Measurements from ENCODE around the gene LRRTM3. TPM values are rescaled to one million over a fixed set of nuclear protein-coding genes. Genes with fewer than 3 reads are reported as not detected.

Gene LRRTM3
- total RNA-seq, 1 donor from 2014 or later = not detected

DNA sequence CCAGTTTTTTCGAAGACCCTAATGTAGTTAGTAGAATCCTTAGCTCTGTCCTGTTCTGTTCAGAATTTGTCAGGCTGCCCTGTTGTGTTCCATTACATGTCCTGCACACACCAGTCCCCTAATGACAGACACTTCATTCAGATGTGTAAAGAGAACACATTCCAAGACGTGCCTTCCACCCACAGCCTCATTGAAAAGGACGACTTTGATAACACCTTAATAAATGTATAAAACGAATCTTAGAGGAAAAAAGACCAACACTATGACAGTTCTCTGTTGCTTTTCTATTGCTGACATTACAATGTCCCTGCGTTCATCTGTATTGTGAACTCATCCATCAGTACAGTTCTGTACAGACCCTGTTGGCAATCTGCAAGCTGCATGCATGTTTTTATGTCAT, 3.5 kb downstream of the LRRTM3 start:
- H3K4me1 Mint-ChIP-seq (ENCODE audit: low read depth, unreplicated experiment) = peaks cover 12% of the 10 kb centered on the region
- TF ChIP-seq, protein P1, sequence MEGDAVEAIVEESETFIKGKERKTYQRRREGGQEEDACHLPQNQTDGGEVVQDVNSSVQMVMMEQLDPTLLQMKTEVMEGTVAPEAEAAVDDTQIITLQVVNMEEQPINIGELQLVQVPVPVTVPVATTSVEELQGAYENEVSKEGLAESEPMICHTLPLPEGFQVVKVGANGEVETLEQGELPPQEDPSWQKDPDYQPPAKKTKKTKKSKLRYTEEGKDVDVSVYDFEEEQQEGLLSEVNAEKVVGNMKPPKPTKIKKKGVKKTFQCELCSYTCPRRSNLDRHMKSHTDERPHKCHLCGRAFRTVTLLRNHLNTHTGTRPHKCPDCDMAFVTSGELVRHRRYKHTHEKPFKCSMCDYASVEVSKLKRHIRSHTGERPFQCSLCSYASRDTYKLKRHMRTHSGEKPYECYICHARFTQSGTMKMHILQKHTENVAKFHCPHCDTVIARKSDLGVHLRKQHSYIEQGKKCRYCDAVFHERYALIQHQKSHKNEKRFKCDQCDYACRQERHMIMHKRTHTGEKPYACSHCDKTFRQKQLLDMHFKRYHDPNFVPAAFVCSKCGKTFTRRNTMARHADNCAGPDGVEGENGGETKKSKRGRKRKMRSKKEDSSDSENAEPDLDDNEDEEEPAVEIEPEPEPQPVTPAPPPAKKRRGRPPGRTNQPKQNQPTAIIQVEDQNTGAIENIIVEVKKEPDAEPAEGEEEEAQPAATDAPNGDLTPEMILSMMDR (IDR thresholded peaks at IDR 0.05; ENCODE audit: partially characterized antibody, unreplicated experiment) = no peak
- peaks cover 2% of the 10 kb centered on the region for H3K27me3 Mint-ChIP-seq (ENCODE audit: unreplicated experiment)
- no peak overlapping the region for H3K4me3 Mint-ChIP-seq (ENCODE audit: unreplicated experiment)
- H3K27ac Mint-ChIP-seq (ENCODE audit: unreplicated experiment) = no peak overlapping the region
- DNase-seq = no peak
- no peaks in the 10 kb centered on the region for H3K36me3 Mint-ChIP-seq (ENCODE audit: unreplicated experiment)
- no peaks in the 10 kb centered on the region for H3K9me3 Mint-ChIP-seq (ENCODE audit: unreplicated experiment)

DNA sequence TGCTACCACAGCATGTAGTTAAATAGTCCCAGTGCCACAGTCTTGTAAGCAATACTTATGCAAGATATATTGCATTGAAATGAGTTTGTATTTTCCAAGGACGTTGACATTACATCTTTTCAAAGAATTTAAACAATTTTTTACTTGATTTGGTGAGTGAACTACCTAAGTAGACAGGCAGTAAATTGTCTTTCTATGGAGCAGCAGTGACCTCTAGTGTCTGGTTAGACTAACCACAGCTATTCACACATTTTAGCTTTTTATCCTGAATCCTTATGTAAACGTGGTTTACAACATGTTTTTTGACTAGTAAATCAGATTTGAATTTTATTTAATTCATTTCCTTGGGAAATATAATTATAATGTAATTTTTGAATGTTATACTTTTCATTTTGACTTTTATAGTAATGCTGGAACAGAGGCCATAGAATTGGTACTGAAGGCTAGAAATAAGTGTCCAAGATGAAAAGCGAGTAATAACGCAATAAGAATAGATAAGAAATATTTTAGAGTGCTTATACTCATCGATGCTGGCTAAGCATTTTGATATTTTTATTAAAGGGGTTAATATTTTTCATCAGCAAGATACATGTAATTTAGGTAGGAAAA, 5.6 kb downstream of the LRRTM3 start:
- H3K27me3 Mint-ChIP-seq (ENCODE audit: unreplicated experiment) = peaks cover 2% of the 10 kb centered on the region
- TF ChIP-seq, protein P1 (IDR thresholded peaks at IDR 0.05; ENCODE audit: partially characterized antibody, unreplicated experiment) = peak; percentile 84
- H3K36me3 Mint-ChIP-seq (ENCODE audit: unreplicated experiment) = no peaks in the 10 kb centered on the region
- H3K27ac Mint-ChIP-seq (ENCODE audit: unreplicated experiment) = no peak overlapping the region
- H3K4me1 Mint-ChIP-seq (ENCODE audit: low read depth, unreplicated experiment) = peaks cover 6% of the 10 kb centered on the region
- no peak overlapping the region for H3K4me3 Mint-ChIP-seq (ENCODE audit: unreplicated experiment)
- no peaks in the 10 kb centered on the region for H3K9me3 Mint-ChIP-seq (ENCODE audit: unreplicated experiment)
- no peak for DNase-seq

- H3K9me3 Mint-ChIP-seq (ENCODE audit: unreplicated experiment) = no peaks in the 10 kb centered on the region
- TF ChIP-seq, protein P1 (IDR thresholded peaks at IDR 0.05; ENCODE audit: partially characterized antibody, unreplicated experiment) = no peak
- no peak overlapping the region for H3K27ac Mint-ChIP-seq (ENCODE audit: unreplicated experiment)
- peaks cover 6% of the 10 kb centered on the region for H3K4me1 Mint-ChIP-seq (ENCODE audit: low read depth, unreplicated experiment)
- peaks cover 2% of the 10 kb centered on the region for H3K27me3 Mint-ChIP-seq (ENCODE audit: unreplicated experiment)
- no peaks in the 10 kb centered on the region for H3K36me3 Mint-ChIP-seq (ENCODE audit: unreplicated experiment)
- H3K4me3 Mint-ChIP-seq (ENCODE audit: unreplicated experiment) = no peak overlapping the region
- DNase-seq = no peak
Observed at GRCh38 chr10:66931949-66932343, 6.1 kb downstream of the LRRTM3 start.

DNA sequence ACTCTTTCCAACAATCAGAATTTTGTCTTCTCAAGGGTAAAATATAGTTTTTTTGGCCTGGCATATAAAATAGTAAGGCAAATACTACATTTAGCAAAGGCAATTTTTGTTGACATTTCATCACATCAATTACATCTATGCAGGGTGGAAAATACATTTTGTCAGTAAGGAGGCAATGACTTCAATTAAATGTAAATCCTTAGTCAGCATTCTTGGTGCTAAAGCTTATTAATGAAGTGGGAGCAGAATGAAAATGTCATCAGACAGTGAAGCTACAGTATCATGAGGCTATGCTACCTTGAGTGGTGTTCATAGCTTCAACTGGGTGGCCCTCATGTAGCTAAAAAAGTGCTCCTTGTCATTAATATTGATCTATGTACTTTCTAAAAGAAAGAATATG, 8.9 kb downstream of the LRRTM3 start:
- peaks cover 3% of the 10 kb centered on the region for H3K4me1 Mint-ChIP-seq (ENCODE audit: low read depth, unreplicated experiment)
- H3K9me3 Mint-ChIP-seq (ENCODE audit: unreplicated experiment) = no peaks in the 10 kb centered on the region
- no peak overlapping the region for H3K27ac Mint-ChIP-seq (ENCODE audit: unreplicated experiment)
- TF ChIP-seq, protein P1 (IDR thresholded peaks at IDR 0.05; ENCODE audit: partially characterized antibody, unreplicated experiment) = no peak
- no peak for DNase-seq
- no peak overlapping the region for H3K4me3 Mint-ChIP-seq (ENCODE audit: unreplicated experiment)
- no peaks in the 10 kb centered on the region for H3K27me3 Mint-ChIP-seq (ENCODE audit: unreplicated experiment)
- no peaks in the 10 kb centered on the region for H3K36me3 Mint-ChIP-seq (ENCODE audit: unreplicated experiment)

DNA sequence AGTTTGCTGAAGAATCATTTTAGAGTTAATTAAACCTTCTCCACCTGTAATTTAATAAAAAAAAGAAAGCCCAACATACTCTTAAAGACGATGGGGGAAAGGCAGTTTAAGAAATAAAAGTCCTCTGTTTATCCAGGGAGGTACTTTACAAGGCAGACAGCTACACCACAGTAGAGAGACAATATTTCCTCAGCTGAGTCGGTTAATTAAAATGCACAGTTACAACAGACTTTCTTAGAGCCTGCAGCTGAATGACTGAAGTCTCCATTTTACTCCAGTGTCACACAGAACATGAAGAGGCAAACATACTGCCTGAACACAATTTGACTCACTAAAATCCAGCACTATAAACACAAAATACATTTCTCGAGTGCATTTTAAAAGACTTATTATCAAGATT, 15.1 kb downstream of the LRRTM3 start:
- Mint-ChIP-seq H3K9me3 (ENCODE audit: unreplicated experiment) (no peaks in the 10 kb centered on the region), H3K4me1 (ENCODE audit: low read depth, unreplicated experiment) (no peaks in the 10 kb centered on the region), H3K27ac (ENCODE audit: unreplicated experiment) (no peak overlapping the region), H3K4me3 (ENCODE audit: unreplicated experiment) (no peak overlapping the region), H3K36me3 (ENCODE audit: unreplicated experiment) (no peaks in the 10 kb centered on the region), H3K27me3 (ENCODE audit: unreplicated experiment) (no peaks in the 10 kb centered on the region)
- TF ChIP-seq, protein P1 (IDR thresholded peaks at IDR 0.05; ENCODE audit: partially characterized antibody, unreplicated experiment) = no peak
- no peak for DNase-seq

Data from glutamatergic neuron (in vitro differentiated cells).